GM06990 (cell line): ENCODE measurements around the gene FAM222B.
"Not testable (repeated sequence)": the region's sequence is repeated elsewhere in the genome, so short reads cannot be mapped to it uniquely, and the experiment has no call there.

Experiments used
- DNase-seq: peaks from one replicate; pipeline ENCODE4 v3.0.0-alpha.2; 2011; ENCODE audit not compliant: insufficient read length; ENCODE audit errors: extremely low read depth
- H3K27me3 ChIP-seq: replicated peaks from 2 replicates; pipeline ENCODE4 v1.6.0; 2011; ENCODE audit warnings: low read length; ENCODE audit not compliant: control insufficient read depth, insufficient read depth
- H3K36me3 ChIP-seq: 2 replicates; pipeline ENCODE4 v1.5.1; 2011; ENCODE audit warnings: low read length; ENCODE audit not compliant: control insufficient read depth, insufficient read depth
- H3K4me3 ChIP-seq: replicated peaks from 2 replicates; pipeline ENCODE4 v1.5.1; 2011; ENCODE audit warnings: low read depth, mild to moderate bottlenecking, control low read depth, low read length
- TF ChIP-seq, protein P1 (sequence below): IDR thresholded peaks from 2 replicates; pipeline ENCODE4 v1.5.1; 2011; ENCODE audit warnings: low read length, control low read depth, mild to moderate bottlenecking, inconsistent platforms; ENCODE audit not compliant: insufficient read depth, poor library complexity, severe bottlenecking

The FAM222B gene

GRCh38 chr17:28726627-28727491 is 115.7 kb downstream of the FAM222B start:
- DNase-seq, result peak; percentile 90
- H3K27me3 ChIP-seq, result no peaks in the 10 kb centered on the region
- TF ChIP-seq, protein P1, sequence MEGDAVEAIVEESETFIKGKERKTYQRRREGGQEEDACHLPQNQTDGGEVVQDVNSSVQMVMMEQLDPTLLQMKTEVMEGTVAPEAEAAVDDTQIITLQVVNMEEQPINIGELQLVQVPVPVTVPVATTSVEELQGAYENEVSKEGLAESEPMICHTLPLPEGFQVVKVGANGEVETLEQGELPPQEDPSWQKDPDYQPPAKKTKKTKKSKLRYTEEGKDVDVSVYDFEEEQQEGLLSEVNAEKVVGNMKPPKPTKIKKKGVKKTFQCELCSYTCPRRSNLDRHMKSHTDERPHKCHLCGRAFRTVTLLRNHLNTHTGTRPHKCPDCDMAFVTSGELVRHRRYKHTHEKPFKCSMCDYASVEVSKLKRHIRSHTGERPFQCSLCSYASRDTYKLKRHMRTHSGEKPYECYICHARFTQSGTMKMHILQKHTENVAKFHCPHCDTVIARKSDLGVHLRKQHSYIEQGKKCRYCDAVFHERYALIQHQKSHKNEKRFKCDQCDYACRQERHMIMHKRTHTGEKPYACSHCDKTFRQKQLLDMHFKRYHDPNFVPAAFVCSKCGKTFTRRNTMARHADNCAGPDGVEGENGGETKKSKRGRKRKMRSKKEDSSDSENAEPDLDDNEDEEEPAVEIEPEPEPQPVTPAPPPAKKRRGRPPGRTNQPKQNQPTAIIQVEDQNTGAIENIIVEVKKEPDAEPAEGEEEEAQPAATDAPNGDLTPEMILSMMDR, result peak; percentile 99
- H3K4me3 ChIP-seq, result peak overlapping the region; percentile 66
- peaks cover 12% of the 10 kb centered on the region for H3K36me3 ChIP-seq

- DNase-seq, result peak; percentile 87
- peaks cover 17% of the 10 kb centered on the region for H3K36me3 ChIP-seq
- TF ChIP-seq, protein P1, result no peak
- no peaks in the 10 kb centered on the region for H3K27me3 ChIP-seq
- peak within 1 kb of the TSS; percentile 66 for H3K4me3 ChIP-seq
Observed at GRCh38 chr17:28726226-28726626, 116.4 kb downstream of the FAM222B start, which contains the start of gene TLCD1. Gene TLCD1, minus strand, starts transcription at chr17:28726233. Its CDS starts 136 bp downstream, at chr17:28726097.

- TF ChIP-seq, protein P1, result no peak
- DNase-seq, result no peak
- Histone ChIP-seq H3K27me3 (no peaks in the 10 kb centered on the region), H3K36me3 (peaks cover 22% of the 10 kb centered on the region), H3K4me3 (peak overlapping the region; percentile 66)
Observed at GRCh38 chr17:28725660-28726225, 116.8 kb downstream of the FAM222B start.

DNA sequence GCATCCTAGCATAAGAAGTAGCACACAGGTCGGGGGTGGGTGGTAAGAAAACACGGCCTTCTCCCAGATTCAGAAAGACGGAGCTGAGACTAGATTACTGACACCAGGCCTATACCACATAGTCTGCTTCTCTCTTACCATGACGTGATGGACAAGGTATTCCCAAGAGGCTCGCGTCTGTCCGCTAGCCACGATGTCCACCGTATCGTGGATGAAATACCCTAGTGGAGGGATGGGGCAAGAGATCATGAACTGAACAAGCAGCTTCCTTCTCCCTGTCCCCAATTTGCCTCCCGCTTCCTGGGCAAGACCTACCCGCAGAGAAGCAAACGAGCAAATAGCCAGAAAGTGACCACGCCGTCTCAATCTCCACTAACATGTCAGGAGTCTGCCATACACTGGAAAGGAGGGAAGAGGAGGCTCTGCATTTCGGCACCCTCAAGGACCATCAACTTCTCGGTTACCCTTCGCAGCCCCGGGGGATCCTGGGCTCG is 117.4 kb downstream of the FAM222B start:
- peak overlapping the region; percentile 66 for H3K4me3 ChIP-seq
- H3K27me3 ChIP-seq, result no peaks in the 10 kb centered on the region
- peaks cover 22% of the 10 kb centered on the region for H3K36me3 ChIP-seq
- TF ChIP-seq, protein P1, result no peak
- no peak for DNase-seq

DNA sequence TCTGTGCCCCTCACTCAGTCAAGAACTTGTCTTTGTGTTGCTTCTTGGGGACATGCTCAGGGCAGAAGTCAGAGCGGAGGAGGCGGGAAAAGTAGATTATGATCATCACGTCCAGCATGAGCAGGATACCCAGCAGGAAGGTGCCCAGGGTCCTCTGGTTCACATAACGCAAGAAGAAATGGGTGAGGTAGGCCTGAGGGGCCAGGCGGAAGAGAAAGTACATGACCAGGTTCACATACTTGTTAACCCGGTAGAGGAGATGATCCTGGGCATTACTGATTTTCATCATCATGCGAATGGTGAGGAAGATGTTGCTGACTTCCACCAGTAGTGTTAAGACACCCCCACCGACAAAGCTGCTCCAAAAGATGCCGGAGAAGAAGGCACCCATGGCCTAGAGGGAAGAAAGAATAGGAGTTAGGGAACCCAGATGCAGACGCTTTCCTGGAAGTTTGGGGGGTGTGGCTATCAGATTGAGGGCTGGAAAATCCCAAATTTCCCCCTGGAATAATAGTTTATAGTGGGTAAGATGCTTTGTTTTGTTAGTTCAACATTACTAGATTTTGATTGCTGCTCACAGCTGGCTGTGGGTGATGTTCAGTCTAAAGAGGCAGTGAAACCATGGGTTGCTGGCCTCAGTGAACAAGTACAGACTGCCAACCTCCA is 118.0 kb downstream of the FAM222B start:
- Histone ChIP-seq H3K36me3 (peaks cover 22% of the 10 kb centered on the region), H3K27me3 (no peaks in the 10 kb centered on the region), H3K4me3 (peak overlapping the region; percentile 66)
- TF ChIP-seq, protein P1, result no peak
- no peak for DNase-seq

- Histone ChIP-seq H3K4me3 (peak overlapping the region; percentile 66), H3K36me3 (peaks cover 22% of the 10 kb centered on the region)
Observed at GRCh38 chr17:28723836-28724499, 118.6 kb downstream of the FAM222B start.

More at GRCh38 chr17:28723836-28724499, 118.6 kb downstream of the FAM222B start:
- not testable (repeated sequence) for H3K27me3 ChIP-seq, DNase-seq
